Left cardiac atrium (tissue), 4 donors: ENCODE measurements around the gene ZBTB45. TPM values are rescaled to one million over a fixed set of nuclear protein-coding genes. Genes with fewer than 3 reads are reported as not detected.
"Not testable (repeated sequence)": the region's sequence is repeated elsewhere in the genome, so short reads cannot be mapped to it uniquely, and the experiment has no call there.

ENCODE experiments used
- ATAC-seq, 2 donors: fragments of 200-7000 bp; cut with Tn5 transposase; one replicate each; pipeline ENCODE4 v1.9.1; 2020; ENCODE audit warnings: mild to moderate bottlenecking in 2 of 2, moderate library complexity in 2 of 2
- DNase-seq: peaks from one replicate; pipeline ENCODE4 v3.0.0-alpha.2; 2020
- intact Hi-C, 2 donors: fragments of 100-400 bp; cut with DNase I; formaldehyde crosslinking; loops; one replicate each; pipeline versions ENCODE4 v1.14.1 to v1.15.1; 2022 to 2023
- total RNA-seq, 2 donors: library from RNA; stranded (reverse); fragmentation: NEBNext Ultra II Directional; extraction: Animal tissue kit (Norgen Biotek cat#: 25700); gene quantifications; one replicate each; pipeline ENCODE4 v1.2.1, GENCODE V29; 2021
- donor health status: DM: no; HTN: yes; CAD: no.
- donor health status: DM: no; HTN: yes; CAD: no; lungs with severe emphysema.
- donor health status: DM: yes; HTN: yes; CAD: no.
- donor health status: Dilated cardiomyopathy.

ZBTB45 gene
- total RNA-seq, 2 donors from 2014 or later: 10.2 to 11.7 TPM

GRCh38 chr19:58480481-58480830 is 39.2 kb downstream of the ZBTB45 start:
- intact Hi-C loops: no loop called here
- ATAC-seq (no peak), DNase-seq (no peak)

- intact Hi-C loops: no loop called here
- no peak for DNase-seq
- ATAC-seq: no peak
Observed at GRCh38 chr19:58479736-58480480, 39.7 kb downstream of the ZBTB45 start.

DNA sequence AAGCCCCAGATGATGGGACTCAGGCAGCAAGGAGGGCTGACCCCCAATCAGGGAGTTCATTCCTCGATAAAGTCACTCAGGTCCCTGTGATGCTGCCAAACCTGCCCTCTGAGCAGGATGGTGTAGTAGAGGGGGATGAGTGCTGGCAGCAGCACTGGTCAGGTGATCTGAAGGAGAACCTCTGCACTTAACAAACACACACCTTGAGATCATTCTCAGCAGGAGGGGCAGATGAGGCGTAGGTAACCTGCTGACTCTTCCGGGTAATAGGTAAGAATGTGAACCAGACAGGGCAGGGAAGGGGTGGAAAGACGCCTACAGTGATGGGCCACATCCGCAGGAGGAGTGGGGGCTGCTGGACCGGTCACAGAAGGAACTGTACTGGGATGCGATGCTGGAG is 40.3 kb downstream of the ZBTB45 start:
- intact Hi-C loops: no loop called here
- ATAC-seq: no peak
- DNase-seq: no peak

- intact Hi-C loops: no loop called here
- ATAC-seq: no peak
- DNase-seq: no peak
Observed at GRCh38 chr19:58477871-58478270, 41.7 kb downstream of the ZBTB45 start.

- intact Hi-C loops: no loop called here
Observed at GRCh38 chr19:58477130-58477529, 42.5 kb downstream of the ZBTB45 start.

DNA sequence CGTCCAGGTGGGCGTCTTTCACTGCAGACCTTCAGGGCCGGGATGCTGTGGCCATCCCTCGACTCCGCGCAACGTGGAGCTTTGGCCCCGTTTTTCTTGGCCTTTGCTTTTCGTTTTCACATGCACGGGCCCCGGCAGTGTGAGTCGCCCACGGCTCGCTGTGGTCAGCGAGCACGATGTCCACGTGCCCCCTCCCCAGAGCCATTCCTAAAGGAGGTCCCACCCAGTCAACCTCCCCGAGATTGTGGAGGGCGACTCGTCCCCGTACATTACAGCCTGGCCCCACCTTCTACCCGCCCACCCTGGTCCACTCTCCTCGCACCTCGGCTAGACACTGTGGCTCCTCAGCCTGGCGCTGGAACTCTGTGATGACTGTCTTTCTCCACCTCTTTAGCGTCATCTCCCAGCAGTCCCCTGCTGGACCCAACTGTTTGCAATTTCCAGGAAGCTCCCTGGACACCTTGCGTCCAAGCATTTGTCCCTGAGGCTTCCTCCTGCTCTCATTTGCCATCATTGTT is 43.1 kb downstream of the ZBTB45 start:
- ATAC-seq (peak in 1 of 2 donors; percentile 3), DNase-seq (peak; percentile 61)
- intact Hi-C loops: no loop called here

More at GRCh38 chr19:58477130-58477529, 42.5 kb downstream of the ZBTB45 start:
- ATAC-seq (no peak), DNase-seq (no peak)

- DNase-seq: peak; percentile 97
- intact Hi-C loops: no loop called here
- ATAC-seq: peak; percentile 95
Observed at GRCh38 chr19:58475714-58476497, 43.7 kb downstream of the ZBTB45 start, which contains the start of gene ZNF446. ZNF446 (plus strand) TSS chr19:58476352; CDS start chr19:58477219, 867 bp downstream.

DNA sequence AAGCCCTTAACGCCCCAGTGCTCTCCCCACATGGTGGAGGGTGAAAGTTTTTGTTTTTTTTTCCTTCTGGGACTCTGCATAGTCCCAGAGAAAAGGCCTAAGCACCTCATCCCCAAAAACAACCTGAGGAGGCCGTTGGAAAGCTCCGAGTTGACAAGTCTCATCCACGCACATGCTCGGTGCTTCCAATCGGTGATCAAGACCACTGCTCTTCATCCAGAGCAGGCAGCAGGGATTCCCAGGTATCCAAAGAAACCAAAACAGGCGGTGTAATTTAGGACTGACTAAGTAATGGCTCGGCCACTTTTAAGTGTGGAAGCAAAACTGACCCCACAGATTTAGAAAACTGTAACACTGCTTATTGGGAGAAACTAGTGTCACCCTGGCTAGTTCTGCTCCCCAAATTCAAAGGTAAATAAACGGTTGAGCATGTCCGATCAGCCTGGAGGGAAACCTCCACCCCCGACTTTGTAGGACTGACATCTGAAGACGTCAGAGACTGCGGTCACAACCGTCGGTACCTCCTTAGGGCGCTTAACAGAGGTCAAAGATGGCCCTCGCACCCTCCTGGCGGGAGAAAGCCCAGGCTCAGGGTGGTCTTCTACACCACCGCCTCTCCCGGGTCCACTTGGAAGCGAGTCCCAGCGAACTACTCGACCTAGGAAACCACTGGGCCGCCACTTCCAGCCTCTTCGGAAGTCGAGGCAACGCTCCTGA is 44.5 kb downstream of the ZBTB45 start:
- DNase-seq: no peak
- ATAC-seq: no peak
- intact Hi-C loops: no loop called here

DNA sequence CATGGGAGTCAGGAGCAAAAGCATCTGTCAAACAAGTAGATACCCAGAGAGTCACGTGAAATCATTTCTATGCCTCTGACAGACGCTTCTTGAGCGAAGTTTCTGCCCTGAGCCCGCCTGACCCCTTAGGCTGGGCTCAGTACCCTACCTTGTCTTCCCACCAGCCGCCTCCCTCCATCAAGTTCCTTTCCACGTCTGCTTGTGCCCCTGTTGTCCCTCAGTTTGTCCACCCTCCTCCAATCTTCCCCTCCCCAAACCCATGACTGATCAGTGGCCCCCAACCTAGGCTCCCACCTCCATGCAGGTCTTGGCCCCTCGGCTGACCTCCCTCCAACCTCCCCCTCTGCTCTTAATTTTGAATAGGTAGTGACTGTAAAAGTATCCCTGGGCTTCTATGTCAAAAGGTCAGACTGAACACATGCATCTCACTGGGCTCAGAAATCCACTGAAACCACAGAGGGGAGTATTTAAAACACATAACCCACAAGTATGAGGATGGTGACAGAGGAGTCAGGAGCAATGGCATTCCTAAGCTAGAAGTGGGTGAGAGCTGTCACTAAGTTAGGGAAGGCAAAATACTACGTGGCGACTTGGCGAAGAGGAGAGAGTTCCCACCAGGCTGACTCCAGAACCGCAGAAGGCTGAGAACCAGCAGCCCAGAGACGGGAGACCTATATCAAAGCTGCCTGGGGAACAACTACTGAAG is 45.2 kb downstream of the ZBTB45 start:
- no peak for ATAC-seq
- intact Hi-C loops: no loop called here
- no peak for DNase-seq

- intact Hi-C loops: no loop called here
- DNase-seq (no peak), ATAC-seq (no peak)
Observed at GRCh38 chr19:58473775-58474174, 45.8 kb downstream of the ZBTB45 start.

GRCh38 chr19:58471736-58472135 is 47.9 kb downstream of the ZBTB45 start:
- DNase-seq (no peak), ATAC-seq (no peak)
- intact Hi-C loops: no loop called here

GRCh38 chr19:58470837-58471543 is 48.6 kb downstream of the ZBTB45 start:
- DNase-seq, intact Hi-C loops, ATAC-seq: not testable (repeated sequence)

- DNase-seq (no peak), ATAC-seq (no peak)
- intact Hi-C loops: no loop called here
Observed at GRCh38 chr19:58469241-58470013, 50.2 kb downstream of the ZBTB45 start.

- intact Hi-C loops: no loop called here
- DNase-seq (no peak), ATAC-seq (no peak)
Observed at GRCh38 chr19:58468216-58468839, 51.3 kb downstream of the ZBTB45 start.

DNA sequence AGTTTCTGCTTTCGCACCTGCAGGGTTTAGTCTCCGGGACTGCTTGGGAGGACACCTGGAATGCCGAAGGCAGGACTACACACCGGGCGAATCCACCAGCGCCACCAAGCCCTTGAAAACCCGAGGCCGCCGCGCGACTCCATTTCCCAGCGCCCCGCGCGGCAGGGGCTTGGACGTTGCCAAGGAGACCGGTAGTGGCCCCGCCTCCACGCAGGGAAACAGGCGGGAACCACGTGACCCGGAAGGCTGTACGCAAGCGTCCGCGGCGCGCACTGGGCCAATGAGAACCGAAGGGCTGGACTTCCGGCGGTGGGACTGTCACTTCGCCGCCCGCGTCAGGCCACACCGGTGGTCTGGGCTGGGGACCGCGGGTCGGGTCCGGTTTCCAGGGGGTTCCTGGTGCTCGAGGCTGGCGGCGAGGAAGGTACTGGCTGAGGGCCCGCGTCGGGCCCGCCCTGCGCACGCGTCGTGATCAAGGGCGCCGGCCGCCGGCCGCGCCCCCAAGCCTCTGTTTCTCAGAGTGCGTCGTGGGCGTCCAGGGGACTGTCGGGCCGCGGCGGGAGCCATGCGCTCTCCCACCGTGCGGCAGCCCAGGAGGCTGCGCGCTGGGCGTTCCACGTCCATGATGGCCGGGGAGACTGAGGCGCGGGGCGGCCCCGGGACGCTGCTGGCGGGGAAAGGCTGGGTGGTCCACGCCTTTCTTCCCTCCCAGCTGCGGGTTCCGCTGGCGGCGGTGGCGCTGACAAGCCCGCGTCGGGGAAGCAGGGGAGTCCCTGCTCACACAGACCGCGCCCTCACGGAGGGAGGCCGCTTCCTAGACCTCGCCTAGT is 52.6 kb downstream of the ZBTB45 start, which contains the start of gene ZNF324:
ZNF324 (plus strand) TSS at position 321 of the 830 bp plus-strand sequence. CDS start 2,106 bp downstream, outside the sequence.
- ATAC-seq (peak; percentile 99), DNase-seq (peak; percentile 99)
- intact Hi-C loops: no loop called here

GRCh38 chr19:58466089-58466759 is 53.4 kb downstream of the ZBTB45 start:
- ATAC-seq: peak in 1 of 2 donors; percentile 17
- no peak for DNase-seq
- intact Hi-C loops: no loop called here
